Lung (tissue), 12 donors: ENCODE results near the gene JOSD2. TPM values are rescaled to one million over a fixed set of nuclear protein-coding genes. Genes with fewer than 3 reads are reported as not detected.

Source experiments
- ATAC-seq: fragments of 200-7000 bp; cut with Tn5 transposase; one replicate; pipeline ENCODE4 v1.9.1; 2020; ENCODE audit warnings: moderate number of reproducible peaks; ENCODE audit not compliant: insufficient read depth, low FRiP score
- DNase-seq, 3 donors: peaks; one replicate each; pipeline ENCODE4 v3.0.0-alpha.2; 2013 to 2017
- H3K27ac ChIP-seq, 2 donors: one replicate each; pipeline ENCODE4 v1.5.1; 2013; ENCODE audit warnings: mild to moderate bottlenecking in 2 of 2, moderate library complexity in 2 of 2, control low read depth in 1 of 2, inconsistent platforms in 1 of 2, low read depth in 1 of 2, low read length in 1 of 2
- H3K27me3 ChIP-seq, 3 donors: one replicate each; pipeline ENCODE4 v1.5.1; 2013; ENCODE audit warnings: low read length in 2 of 3; ENCODE audit not compliant: control insufficient read depth in 3 of 3, insufficient read depth in 3 of 3
- H3K36me3 ChIP-seq, 4 donors: one replicate each; pipeline ENCODE4 v1.5.1; 2013; ENCODE audit warnings: low read length in 4 of 4, mild to moderate bottlenecking in 1 of 4, moderate library complexity in 1 of 4; ENCODE audit not compliant: control insufficient read depth in 4 of 4, insufficient read depth in 4 of 4
- H3K4me1 ChIP-seq, 5 donors: one replicate each; pipeline ENCODE4 v1.5.1; 2013; ENCODE audit warnings: low read length in 5 of 5, mild to moderate bottlenecking in 2 of 5, moderate library complexity in 1 of 5; ENCODE audit not compliant: control insufficient read depth in 5 of 5, insufficient read depth in 5 of 5
- H3K4me3 ChIP-seq: one replicate; pipeline ENCODE4 v1.5.1; 2013; ENCODE audit warnings: mild to moderate bottlenecking, control low read depth, moderate library complexity
- H3K9ac ChIP-seq, 2 donors: one replicate each; pipeline ENCODE4 v1.5.1; 2013; ENCODE audit warnings: low read length in 2 of 2, control low read depth in 1 of 2; ENCODE audit not compliant: insufficient read depth in 1 of 2
- H3K9me3 ChIP-seq, 4 donors: one replicate each; pipeline ENCODE4 v1.5.1; 2013; ENCODE audit warnings: low read length in 3 of 4, mild to moderate bottlenecking in 1 of 4, moderate library complexity in 1 of 4; ENCODE audit not compliant: control insufficient read depth in 4 of 4, insufficient read depth in 3 of 4
- WGBS, 2 donors: extraction: QIAGEN DNeasy Blood & Tissue Kit; methylation state at CpG; one replicate each; pipeline ENCODE4 v1.1.7; 2013; 5-methylcytosine and 5-hydroxymethylcytosine counted together
- polyA plus RNA-seq, 2 donors: library from polyadenylated mRNA; stranded (reverse); fragments of 200-250 nt; gene quantifications; one replicate each; pipeline ENCODE4 v1.2.1, GENCODE V29; 2013
- total RNA-seq, 2 donors: library from RNA; depleted of rRNA in 1 of 2; stranded (reverse); fragments of >200 nt in 1 of 2; gene quantifications; one replicate each; pipeline ENCODE4 v1.2.1, GENCODE V29; 2014 to 2021
- TF ChIP-seq, protein P1 (sequence below): IDR thresholded peaks from 2 replicates; pipeline ENCODE4 v1.5.1; 2012; ENCODE audit warnings: mild to moderate bottlenecking; ENCODE audit errors: control extremely low read depth, extremely low read depth
- donor health status: control.
- donor health status: control.
- donor health status: Bipolar disorder and iron deficiency.
- donor health status: healthy.
- donor health status: DM: yes; HTN: yes; CAD: no.

Gene JOSD2
- total and polyA plus RNA-seq, 4 donors: 9.8 to 76.8 (median 63.5) TPM

DNA sequence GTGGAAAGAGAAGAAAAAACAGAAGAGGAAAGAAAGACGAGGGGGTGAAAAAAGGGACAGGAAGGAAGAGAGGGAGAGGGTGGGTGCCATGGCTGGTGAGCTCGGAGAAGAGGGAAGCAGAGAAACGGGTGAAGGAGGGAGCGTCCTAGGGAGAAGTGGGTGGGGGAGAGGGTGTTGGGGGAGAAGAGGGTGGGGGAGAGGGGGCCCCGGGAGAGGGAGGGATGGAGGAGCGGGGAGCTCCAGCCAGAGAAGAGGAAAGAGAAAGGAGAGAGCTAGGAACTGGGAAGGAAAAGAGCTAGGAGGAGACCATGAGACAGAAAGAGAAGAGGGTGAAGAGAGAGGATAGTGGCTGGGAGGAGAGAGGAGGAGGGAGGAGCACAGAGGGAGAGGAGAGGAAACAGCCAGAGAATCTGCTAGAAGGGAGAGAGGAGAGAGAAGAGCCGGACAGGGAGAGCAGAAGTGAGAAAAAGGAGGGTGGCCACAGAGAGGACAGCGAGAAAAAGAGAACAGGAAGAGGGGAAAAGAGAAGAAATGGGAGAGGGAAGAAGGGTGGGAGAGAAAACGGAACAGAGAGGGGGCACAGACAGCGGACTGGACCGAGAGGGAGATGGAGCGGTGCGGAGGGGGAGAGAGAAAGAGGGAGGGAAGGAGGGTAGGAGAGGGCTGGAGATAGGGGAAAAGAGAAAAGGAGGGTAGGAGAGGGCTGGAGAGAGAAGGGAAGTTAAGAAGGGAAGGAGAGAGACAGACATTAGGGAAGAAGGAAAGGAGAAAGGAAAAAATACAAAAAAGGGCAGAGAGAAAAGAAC lies 22.4 kb downstream of the JOSD2 start:
- Histone ChIP-seq H3K9me3 (peaks cover 0 to 2% (median 0%) of the 10 kb centered on the region in 4 donors), H3K36me3 (peaks cover 0 to 2% (median under 1%) of the 10 kb centered on the region in 4 donors), H3K27me3 (peaks cover 0 to 31% (median 19%) of the 10 kb centered on the region in 3 donors), H3K9ac (no peak overlapping the region), H3K27ac (no peak overlapping the region), H3K4me3 (no peak overlapping the region), H3K4me1 (peaks cover 0 to 13% (median 0%) of the 10 kb centered on the region in 5 donors)
- DNase-seq (peak in 1 of 3 donors; percentile 13), ATAC-seq (no peak)
- TF ChIP-seq, protein P1, sequence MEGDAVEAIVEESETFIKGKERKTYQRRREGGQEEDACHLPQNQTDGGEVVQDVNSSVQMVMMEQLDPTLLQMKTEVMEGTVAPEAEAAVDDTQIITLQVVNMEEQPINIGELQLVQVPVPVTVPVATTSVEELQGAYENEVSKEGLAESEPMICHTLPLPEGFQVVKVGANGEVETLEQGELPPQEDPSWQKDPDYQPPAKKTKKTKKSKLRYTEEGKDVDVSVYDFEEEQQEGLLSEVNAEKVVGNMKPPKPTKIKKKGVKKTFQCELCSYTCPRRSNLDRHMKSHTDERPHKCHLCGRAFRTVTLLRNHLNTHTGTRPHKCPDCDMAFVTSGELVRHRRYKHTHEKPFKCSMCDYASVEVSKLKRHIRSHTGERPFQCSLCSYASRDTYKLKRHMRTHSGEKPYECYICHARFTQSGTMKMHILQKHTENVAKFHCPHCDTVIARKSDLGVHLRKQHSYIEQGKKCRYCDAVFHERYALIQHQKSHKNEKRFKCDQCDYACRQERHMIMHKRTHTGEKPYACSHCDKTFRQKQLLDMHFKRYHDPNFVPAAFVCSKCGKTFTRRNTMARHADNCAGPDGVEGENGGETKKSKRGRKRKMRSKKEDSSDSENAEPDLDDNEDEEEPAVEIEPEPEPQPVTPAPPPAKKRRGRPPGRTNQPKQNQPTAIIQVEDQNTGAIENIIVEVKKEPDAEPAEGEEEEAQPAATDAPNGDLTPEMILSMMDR: no peak
- 11 to 26% methylated on average over 13 of the region's 13 CpGs for WGBS, 2 donors

DNA sequence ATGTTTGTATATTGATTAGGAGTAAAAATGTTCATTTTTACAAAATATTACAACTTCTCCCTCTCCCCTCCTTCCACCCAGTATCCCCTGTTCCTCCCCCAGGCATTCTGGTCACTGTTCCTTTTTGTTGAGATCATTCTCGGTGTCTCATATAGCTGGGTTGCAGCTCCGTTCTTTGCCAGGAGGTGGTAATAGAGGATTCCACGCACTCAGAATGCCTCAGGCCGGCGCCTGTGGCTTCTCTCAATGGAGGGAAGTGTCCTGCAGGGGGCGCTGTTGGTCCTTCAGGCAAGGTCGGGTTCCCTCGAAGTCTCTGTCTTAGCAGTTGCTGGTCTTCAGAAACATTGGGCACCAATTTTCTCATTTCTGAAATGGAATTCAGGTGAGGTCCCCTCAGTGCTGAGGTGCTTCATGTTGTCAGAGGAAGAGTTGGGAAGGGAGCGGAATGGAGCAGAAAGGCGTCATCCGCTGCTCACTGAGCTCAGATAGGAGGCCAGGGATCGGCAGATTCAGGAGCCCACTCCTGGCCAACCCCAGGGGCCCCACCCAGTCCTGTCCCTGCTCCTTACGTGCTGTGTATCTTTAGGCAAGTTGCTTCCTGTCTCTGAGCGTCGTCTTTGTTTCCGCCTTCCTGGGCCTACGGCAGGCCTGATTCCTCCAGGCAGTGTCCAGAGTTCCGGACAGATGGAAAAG lies 24.0 kb downstream of the JOSD2 start:
- ATAC-seq (no peak), DNase-seq (peak in 1 of 3 donors; percentile 23)
- Histone ChIP-seq H3K9ac (no peak overlapping the region), H3K27me3 (peaks cover 0 to 19% (median 18%) of the 10 kb centered on the region in 3 donors), H3K4me1 (peaks cover 0 to 8% (median 0%) of the 10 kb centered on the region in 5 donors), H3K27ac (no peak overlapping the region), H3K4me3 (no peak overlapping the region), H3K36me3 (peaks cover 0 to 12% (median under 1%) of the 10 kb centered on the region in 4 donors), H3K9me3 (peaks cover 0 to 2% (median 0%) of the 10 kb centered on the region in 4 donors)
- 74 to 76% methylated on average over 18 of the region's 18 CpGs for WGBS, 2 donors
- TF ChIP-seq, protein P1: no peak

DNA sequence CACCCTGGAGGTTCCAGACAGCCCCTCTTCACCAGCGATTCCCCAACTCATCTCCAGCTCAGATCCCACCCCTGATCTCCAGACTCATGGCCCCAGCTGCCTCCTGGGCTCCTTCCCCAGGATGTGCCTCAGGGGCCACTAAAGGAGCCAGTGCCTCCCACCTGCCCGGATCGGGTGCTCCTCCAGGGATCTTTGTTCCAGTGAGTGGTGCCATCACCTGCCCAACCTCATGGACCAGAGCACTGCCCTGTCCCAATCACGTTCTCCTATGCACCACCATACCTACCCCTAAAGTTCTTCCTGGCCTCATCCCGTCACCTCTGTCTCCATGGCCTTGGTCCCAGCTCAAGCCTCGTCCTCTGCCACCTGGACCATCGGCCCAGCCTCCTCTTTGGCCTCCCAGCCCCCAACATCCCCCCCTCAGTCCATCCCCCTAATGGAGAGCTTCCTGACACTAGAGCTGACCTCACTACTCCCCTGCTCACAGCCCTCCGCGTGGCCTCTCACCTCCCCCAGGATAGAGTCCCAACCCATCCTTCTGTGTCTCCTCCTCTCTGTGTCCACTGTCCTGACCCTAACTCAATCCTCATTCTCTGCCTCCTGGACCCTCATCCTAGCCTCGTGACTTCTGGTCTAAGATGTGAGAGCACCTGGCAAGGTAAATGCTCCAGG lies 25.6 kb downstream of the JOSD2 start:
- Histone ChIP-seq H3K4me1 (no peaks in the 10 kb centered on the region), H3K36me3 (peaks cover 0 to 28% (median under 1%) of the 10 kb centered on the region in 4 donors), H3K27me3 (peaks cover 0 to 13% (median 10%) of the 10 kb centered on the region in 3 donors), H3K9me3 (peaks cover 0 to under 1% (median 0%) of the 10 kb centered on the region in 4 donors), H3K27ac (no peak overlapping the region), H3K9ac (no peak overlapping the region), H3K4me3 (no peak overlapping the region)
- TF ChIP-seq, protein P1: no peak
- WGBS, 2 donors: 88% methylated on average over 10 of the region's 10 CpGs
- no peak for DNase-seq
- ATAC-seq: no peak
